Endothelial cell of umbilical vein (primary cell): ENCODE results near the gene EIF3I. TPM values are rescaled to one million over a fixed set of nuclear protein-coding genes. Genes with fewer than 3 reads are reported as not detected.

Experiments used
- BruUV-seq: library from RNA; stranded (reverse); fragments of 400-500 nt; replicated peaks from 2 replicates; lab custom pipeline; 2021; lab: Mats Ljungman, UMichigan
- CTCF ChIA-PET: fragments of 300-600, 350-600 bp; sonication (Branson Sonifier 250); formaldehyde crosslinking; loops from one replicate; lab custom pipeline; 2021; ENCODE audit warnings: antibody characterized with exemption, inconsistent platforms; lab: Charles Lee
- POLR2A ChIA-PET: fragments of 300-600, 350-600 bp; sonication (Branson Sonifier 250); formaldehyde crosslinking; loops from one replicate; lab custom pipeline; 2021; ENCODE audit warnings: antibody characterized with exemption, inconsistent platforms; lab: Charles Lee
- DNase-seq: peaks from one replicate; pipeline ENCODE4 v3.0.0-alpha.2; 2011; ENCODE audit warnings: low read depth, low spot score
- FAIRE-seq: peaks from 2 replicates; lab custom pipeline; 2011; peaks lifted over from hg19 to GRCh38; lab: Jason Lieb, UNC
- H2AFZ ChIP-seq: 2 replicates; pipeline ENCODE4 v1.6.0; 2012; ENCODE audit warnings: low read depth, low read length, control low read depth, inconsistent platforms
- H3K27ac ChIP-seq: 2 replicates; pipeline ENCODE4 v1.5.1; 2011; ENCODE audit warnings: low read depth, mild to moderate bottlenecking, control low read depth, low read length, moderate library complexity; ENCODE audit not compliant: insufficient read depth
- H3K27me3 ChIP-seq, 2 experiments: 2 replicates each; pipeline versions ENCODE4 v1.6.0 to v1.6.1; 2011; ENCODE audit warnings: low read length in 2 of 2, mixed read lengths in 1 of 2; ENCODE audit not compliant: control insufficient read depth in 2 of 2, insufficient read depth in 2 of 2
- H3K36me3 ChIP-seq, 2 experiments: 2 replicates in 1 of 2; 3 replicates in 1 of 2; pipeline ENCODE4 v1.5.1; 2011; ENCODE audit warnings: low read length in 2 of 2, mild to moderate bottlenecking in 1 of 2, moderate library complexity in 1 of 2; ENCODE audit not compliant: control insufficient read depth in 2 of 2, insufficient read depth in 2 of 2; ENCODE audit errors: extremely low read depth in 1 of 2
- H3K4me1 ChIP-seq: 3 replicates; pipeline ENCODE4 v1.5.1; 2011; ENCODE audit warnings: mild to moderate bottlenecking, low read length; ENCODE audit not compliant: control insufficient read depth, insufficient read depth; ENCODE audit errors: extremely low read depth
- H3K4me2 ChIP-seq: 2 replicates; pipeline ENCODE4 v1.6.1; 2011; ENCODE audit warnings: low read length, control low read depth, mixed read lengths; ENCODE audit not compliant: insufficient read depth
- H3K4me3 ChIP-seq, 3 experiments: fragments of 200-600 bp in 1 of 3; sonication (generic), shearing (Covaris generic) in 1 of 3; replicated peaks in 1 of 3; 2 replicates each; pipeline ENCODE4 v1.5.1; 2011 to 2016; ENCODE audit warnings: control low read depth in 3 of 3, low read length in 3 of 3, mild to moderate bottlenecking in 2 of 3, inconsistent platforms in 1 of 3, low read depth in 1 of 3, moderate library complexity in 1 of 3; ENCODE audit not compliant: insufficient read depth in 1 of 3
- H3K79me2 ChIP-seq: 2 replicates; pipeline ENCODE4 v1.6.0; 2012; ENCODE audit warnings: low read length, inconsistent platforms; ENCODE audit not compliant: control insufficient read depth, insufficient read depth
- H3K9ac ChIP-seq: replicated peaks from 2 replicates; pipeline ENCODE3; 2011; ENCODE audit warnings: low read length, control low read depth; ENCODE audit not compliant: insufficient read depth; ENCODE audit errors: extremely low read depth
- H3K9me1 ChIP-seq: replicated peaks from 3 replicates; pipeline ENCODE4 v1.6.0; 2011; ENCODE audit warnings: mild to moderate bottlenecking, low read length; ENCODE audit not compliant: control insufficient read depth, insufficient read depth; ENCODE audit errors: extremely low read depth
- H3K9me3 ChIP-seq: replicated peaks from 2 replicates; pipeline ENCODE4 v1.5.1; 2012; ENCODE audit warnings: low read length, inconsistent platforms; ENCODE audit not compliant: control insufficient read depth, insufficient read depth
- H4K20me1 ChIP-seq: replicated peaks from 2 replicates; pipeline ENCODE3; 2011; ENCODE audit warnings: mild to moderate bottlenecking, low read length; ENCODE audit not compliant: control insufficient read depth, insufficient read depth; ENCODE audit errors: extremely low read depth
- CTCF ChIP-seq, 2 donors: IDR thresholded peaks; 1 replicate in 1 of 2; 2 replicates in 1 of 2; pipeline ENCODE4 v1.5.1; 2011; ENCODE audit warnings: low read length in 2 of 2, mild to moderate bottlenecking in 2 of 2, moderate library complexity in 2 of 2, control low read depth in 1 of 2, inconsistent platforms in 1 of 2, low read depth in 1 of 2; ENCODE audit not compliant: insufficient read depth in 1 of 2; ENCODE audit errors: extremely low read depth in 1 of 2
- FOS ChIP-seq: IDR thresholded peaks from 2 replicates; pipeline ENCODE4 v1.6.1; 2011; ENCODE audit warnings: mild to moderate bottlenecking, low read length, moderate library complexity, borderline replicate concordance; ENCODE audit not compliant: insufficient read depth
- GATA2 ChIP-seq: IDR thresholded peaks from 2 replicates; pipeline ENCODE4 v1.7.0; 2011; ENCODE audit warnings: low read depth, mild to moderate bottlenecking, moderate library complexity, mixed read lengths, low read length; ENCODE audit not compliant: insufficient read length, insufficient read depth
- JUN ChIP-seq: IDR thresholded peaks from 2 replicates; pipeline ENCODE4 v1.6.1; 2011; ENCODE audit warnings: borderline replicate concordance, low read depth; ENCODE audit not compliant: insufficient read length, insufficient read depth
- MAX ChIP-seq: IDR thresholded peaks from 2 replicates; pipeline ENCODE4 v1.6.1; 2011; ENCODE audit not compliant: insufficient read depth, insufficient read length
- POLR2A ChIP-seq: IDR thresholded peaks from 2 replicates; pipeline ENCODE4 v1.6.1; 2012; ENCODE audit warnings: low read depth, mild to moderate bottlenecking, control low read depth, low read length
- dilution Hi-C: fragments of 300-500 bp; cut with MboI; formaldehyde crosslinking; loops from one replicate; pipeline ENCODE4 v1.15.0; 2019; ENCODE audit warnings: low sequenced_read_pairs; ENCODE audit not compliant: extremely low pct_ligation_motif_present
- intact Hi-C: fragments of 100-400 bp; cut with micrococcal nuclease; formaldehyde crosslinking; loops from one replicate; pipeline ENCODE4 v1.10.0; 2022
- polyA plus RNA-seq, 4 experiments: library from polyadenylated mRNA; depleted of rRNA in 3 of 4; stranded (reverse) in 3 of 4; unstranded in 1 of 4; fragments of >200 nt; gene quantifications; 2 replicates each; pipeline versions ENCODE4 v1.2.1 to v1.2.3, GENCODE V29; 2011 to 2012; ENCODE audit warnings: missing spikeins in 1 of 4
- total RNA-seq: library from RNA; stranded (reverse); gene quantifications from 2 replicates; pipeline ENCODE4 v1.2.3, GENCODE V29; 2021

EIF3I gene
- total and polyA plus RNA-seq, 2 donors (not counting 3 experiments of a cell fraction or from before 2014, with no cell fraction given) = 186 to 331 TPM

- H3K27ac ChIP-seq = no peak overlapping the region
- FAIRE-seq = no peak
- no peak overlapping the region for H2AFZ ChIP-seq
- no peaks in the 10 kb centered on the region for H4K20me1 ChIP-seq
- intact Hi-C loops = loop anchor here (5.0 kb wide), 1 partner anchor 143 kb away; the partner anchor contains the start of genes FAM229A and TSSK3
- no TSS peak for BruUV-seq
- ChIA-PET CTCF (interaction anchor here (2.3 kb wide), 1 partner anchor 22 kb away, joined by 6 read pairs; no protein-coding TSS in a partner anchor), POLR2A (interaction anchor here (0.5 kb wide), 1 partner anchor 31 kb away, joined by 5 read pairs; no protein-coding TSS in a partner anchor)
- H3K9me3 ChIP-seq = no peaks in the 10 kb centered on the region
- no peak overlapping the region for H3K9ac ChIP-seq
- peaks cover 24% of the 10 kb centered on the region for H3K4me1 ChIP-seq
- peaks cover 19% of the 10 kb centered on the region for H3K79me2 ChIP-seq
- no peaks in the 10 kb centered on the region for H3K9me1 ChIP-seq
- peaks cover 3 to 21% of the 10 kb centered on the region in 2 experiments for H3K36me3 ChIP-seq
- H3K4me3 ChIP-seq = no peak overlapping the region
- TF ChIP-seq JUN (no peak), CTCF (IDR thresholded peaks at IDR 0.05; ENCODE audit: extremely low read depth in 1 of 2, insufficient read depth in 1 of 2, low read depth in 1 of 2, low read length in 2 of 2) (no peak), MAX (no peak), GATA2 (no peak), POLR2A (no peak), FOS (no peak)
- H3K4me2 ChIP-seq = no peak overlapping the region
- DNase-seq = no peak
- dilution Hi-C loops = no loop called here
- H3K27me3 ChIP-seq = no peaks in the 10 kb centered on the region
Measured at GRCh38 chr1:32219022-32219421, 3.2 kb upstream of the EIF3I start.
